BJ (cell line): ENCODE measurements around the gene OR3A2. TPM values are rescaled to one million over a fixed set of nuclear protein-coding genes. Genes with fewer than 3 reads are reported as not detected.
"Not testable (repeated sequence)": the region's sequence is repeated elsewhere in the genome, so short reads cannot be mapped to it uniquely, and the experiment has no call there.

Experiments
- CTCF ChIA-PET: fragments of 350-600 bp; formaldehyde crosslinking; extraction: SDS; loops from one replicate; lab custom pipeline; 2021; ENCODE audit warnings: antibody characterized with exemption, inconsistent platforms; lab: Yijun Ruan, JAX
- POLR2A ChIA-PET: fragments of 300-600 bp; sonication (Branson Sonifier 250); formaldehyde crosslinking; extraction: SDS; loops from one replicate; lab custom pipeline; 2021; ENCODE audit warnings: antibody characterized with exemption; lab: Charles Lee
- DNase-seq: peaks from one replicate; pipeline ENCODE4 v3.0.0-alpha.2; 2011; ENCODE audit warnings: low read depth
- H3K27me3 ChIP-seq: 2 replicates; pipeline ENCODE4 v1.6.0; 2011; ENCODE audit warnings: low read length; ENCODE audit not compliant: control insufficient read depth, insufficient read depth
- H3K36me3 ChIP-seq: 2 replicates; pipeline ENCODE4 v1.5.1; 2011; ENCODE audit warnings: low read length; ENCODE audit not compliant: control insufficient read depth, insufficient read depth
- H3K4me3 ChIP-seq: 2 replicates; pipeline ENCODE4 v1.5.1; 2011; ENCODE audit warnings: low read depth, mild to moderate bottlenecking, control low read depth, low read length
- CTCF ChIP-seq: IDR thresholded peaks from 2 replicates; pipeline ENCODE4 v1.5.1; 2011; ENCODE audit warnings: low read depth, mild to moderate bottlenecking, control low read depth, inconsistent platforms, low read length, moderate library complexity; ENCODE audit not compliant: insufficient read depth
- polyA plus RNA-seq: library from polyadenylated mRNA; depleted of rRNA; stranded (reverse); fragments of >200 nt; gene quantifications from 2 replicates; pipeline ENCODE4 v1.2.3, GENCODE V29; 2011

Gene OR3A2
- polyA plus RNA-seq, 1 experiment: not detected

GRCh38 chr17:3389791-3390190 is 3.7 kb upstream of the OR3A2 start:
- ChIA-PET CTCF (no interaction called here), POLR2A (no interaction called here)
- DNase-seq: no peak
- H3K4me3 ChIP-seq: no peak overlapping the region
- H3K36me3 ChIP-seq: no peaks in the 10 kb centered on the region
- no peaks in the 10 kb centered on the region for H3K27me3 ChIP-seq
- no peak for TF ChIP-seq CTCF

GRCh38 chr17:3381957-3382356 is 4.2 kb downstream of the OR3A2 start:
- H3K4me3 ChIP-seq: no peak overlapping the region
- CTCF ChIA-PET: interaction anchor here (0.7 kb wide), 1 partner anchor 9 kb away, joined by 5 read pairs; no protein-coding TSS in a partner anchor
- no peaks in the 10 kb centered on the region for H3K36me3 ChIP-seq
- H3K27me3 ChIP-seq: no peaks in the 10 kb centered on the region
- TF ChIP-seq CTCF: no peak
- POLR2A ChIA-PET: no interaction called here
- no peak for DNase-seq

GRCh38 chr17:3378321-3378720 is 7.8 kb downstream of the OR3A2 start:
- DNase-seq: no peak
- POLR2A ChIA-PET: no interaction called here

GRCh38 chr17:3371167-3371566 is 14.9 kb downstream of the OR3A2 start:
- POLR2A ChIA-PET, DNase-seq, H3K36me3 ChIP-seq, H3K4me3 ChIP-seq, H3K27me3 ChIP-seq, CTCF ChIA-PET: not testable (repeated sequence)

More at GRCh38 chr17:3378321-3378720, 7.8 kb downstream of the OR3A2 start:
- CTCF ChIA-PET: no interaction called here
- H3K4me3 ChIP-seq: no peak overlapping the region
- no peak for TF ChIP-seq CTCF
- no peaks in the 10 kb centered on the region for H3K36me3 ChIP-seq
- H3K27me3 ChIP-seq: no peaks in the 10 kb centered on the region

- H3K27me3 ChIP-seq, H3K36me3 ChIP-seq, CTCF ChIA-PET, POLR2A ChIA-PET, DNase-seq, H3K4me3 ChIP-seq: not testable (repeated sequence)
Observed at GRCh38 chr17:3342782-3343181, 43.3 kb downstream of the OR3A2 start.

GRCh38 chr17:3335876-3336275 is 50.2 kb downstream of the OR3A2 start:
- POLR2A ChIA-PET: no interaction called here
- no peak for TF ChIP-seq CTCF

More at GRCh38 chr17:3335876-3336275, 50.2 kb downstream of the OR3A2 start:
- H3K36me3 ChIP-seq: no peaks in the 10 kb centered on the region
- CTCF ChIA-PET: no interaction called here
- DNase-seq: no peak
- no peak overlapping the region for H3K4me3 ChIP-seq
- no peaks in the 10 kb centered on the region for H3K27me3 ChIP-seq
